Measurements from ENCODE around the gene NCOA4.
"Not testable (repeated sequence)": the region's sequence is repeated elsewhere in the genome, so short reads cannot be mapped to it uniquely, and the experiment has no call there.

The NCOA4 gene

DNA sequence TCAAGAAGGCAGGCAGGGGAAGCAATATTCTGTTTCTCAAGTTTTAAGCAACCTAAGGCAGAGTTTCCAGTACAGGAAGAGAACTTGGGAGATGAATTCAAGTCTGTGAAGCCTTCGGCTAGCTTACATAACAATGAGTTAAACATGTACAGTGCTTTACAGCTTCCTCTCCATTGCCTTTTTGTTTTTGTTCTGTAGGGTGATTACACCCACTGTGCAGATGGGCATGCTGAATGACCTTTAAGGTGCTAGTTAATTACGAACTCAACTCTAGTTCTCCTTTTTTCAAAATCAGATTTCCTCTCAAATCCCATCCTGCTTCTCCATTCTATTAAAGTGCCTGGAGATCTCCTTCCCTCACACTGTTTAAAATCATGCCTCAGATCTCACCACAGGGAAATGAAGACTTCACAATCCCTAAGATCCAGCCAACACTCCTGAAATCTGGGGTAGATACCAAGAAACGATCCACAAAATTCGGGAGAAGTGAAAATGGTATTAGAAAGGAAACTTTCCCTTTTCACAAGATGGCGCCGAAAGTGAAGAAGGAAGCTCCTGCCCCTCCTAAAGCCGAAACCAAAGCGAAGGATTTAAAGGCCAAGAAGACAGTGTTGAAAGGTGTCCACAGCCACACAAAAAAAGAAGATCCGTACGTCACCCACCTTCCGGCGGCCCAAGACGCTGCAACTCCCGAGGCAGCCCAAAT is 32.5 kb upstream of the NCOA4 start:
- no peak for DNase-seq (ENCODE audit: low spot score)
- TF ChIP-seq, protein P1, sequence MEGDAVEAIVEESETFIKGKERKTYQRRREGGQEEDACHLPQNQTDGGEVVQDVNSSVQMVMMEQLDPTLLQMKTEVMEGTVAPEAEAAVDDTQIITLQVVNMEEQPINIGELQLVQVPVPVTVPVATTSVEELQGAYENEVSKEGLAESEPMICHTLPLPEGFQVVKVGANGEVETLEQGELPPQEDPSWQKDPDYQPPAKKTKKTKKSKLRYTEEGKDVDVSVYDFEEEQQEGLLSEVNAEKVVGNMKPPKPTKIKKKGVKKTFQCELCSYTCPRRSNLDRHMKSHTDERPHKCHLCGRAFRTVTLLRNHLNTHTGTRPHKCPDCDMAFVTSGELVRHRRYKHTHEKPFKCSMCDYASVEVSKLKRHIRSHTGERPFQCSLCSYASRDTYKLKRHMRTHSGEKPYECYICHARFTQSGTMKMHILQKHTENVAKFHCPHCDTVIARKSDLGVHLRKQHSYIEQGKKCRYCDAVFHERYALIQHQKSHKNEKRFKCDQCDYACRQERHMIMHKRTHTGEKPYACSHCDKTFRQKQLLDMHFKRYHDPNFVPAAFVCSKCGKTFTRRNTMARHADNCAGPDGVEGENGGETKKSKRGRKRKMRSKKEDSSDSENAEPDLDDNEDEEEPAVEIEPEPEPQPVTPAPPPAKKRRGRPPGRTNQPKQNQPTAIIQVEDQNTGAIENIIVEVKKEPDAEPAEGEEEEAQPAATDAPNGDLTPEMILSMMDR (conservative IDR thresholded peaks at IDR 0.05; ENCODE audit: low read depth): no peak
- POLR2A ChIA-PET (ENCODE audit: low non-redundant PET): no interaction called here
- CTCF ChIA-PET: no interaction called here
- H3K27ac ChIP-seq: no peak overlapping the region

DNA sequence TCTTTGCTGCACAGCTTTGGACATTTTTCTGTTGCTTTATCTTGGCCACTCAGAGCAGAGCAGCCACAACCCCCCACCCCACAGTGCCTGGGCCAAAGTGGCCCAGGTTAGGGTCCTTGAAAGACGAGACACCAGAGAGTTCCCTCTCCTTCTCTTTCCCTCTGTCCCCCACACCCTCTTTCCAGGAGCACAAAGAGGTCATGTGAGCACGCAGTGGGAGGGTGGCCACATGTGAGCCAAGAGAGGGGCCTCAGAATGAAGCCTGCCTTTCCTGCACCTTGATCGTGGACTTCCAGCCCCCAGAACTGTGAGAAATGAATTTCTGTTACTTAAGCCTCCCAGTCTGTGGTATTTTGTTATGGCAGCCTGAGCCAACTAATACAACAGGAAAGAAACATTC is 30.3 kb upstream of the NCOA4 start:
- no peak for DNase-seq (ENCODE audit: low spot score)
- CTCF ChIA-PET: no interaction called here
- POLR2A ChIA-PET (ENCODE audit: low non-redundant PET): no interaction called here
- TF ChIP-seq, protein P1 (conservative IDR thresholded peaks at IDR 0.05; ENCODE audit: low read depth): no peak
- H3K27ac ChIP-seq: no peak overlapping the region

DNA sequence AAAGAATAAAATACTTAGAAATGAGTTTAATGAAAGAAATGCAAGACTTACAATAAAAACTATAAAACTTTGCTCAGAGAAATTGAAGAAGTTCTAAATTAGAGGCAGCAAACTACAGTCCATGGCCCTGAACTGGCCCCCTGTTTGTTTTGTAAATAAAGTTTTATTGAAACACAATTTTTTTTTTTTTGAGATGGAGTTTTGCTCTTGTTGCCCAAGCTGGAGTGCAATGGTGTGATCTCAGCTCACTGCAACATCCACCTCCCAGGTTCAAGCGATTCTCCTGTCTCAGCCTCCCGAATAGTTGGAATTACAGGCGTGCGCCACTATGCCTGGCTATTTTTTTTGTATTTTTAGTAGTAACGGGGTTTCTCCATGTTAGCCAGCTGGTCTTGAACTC is 27.5 kb upstream of the NCOA4 start:
- H3K27ac ChIP-seq; CTCF ChIA-PET; POLR2A ChIA-PET (ENCODE audit: low non-redundant PET); DNase-seq (ENCODE audit: low spot score): not testable (repeated sequence)

DNA sequence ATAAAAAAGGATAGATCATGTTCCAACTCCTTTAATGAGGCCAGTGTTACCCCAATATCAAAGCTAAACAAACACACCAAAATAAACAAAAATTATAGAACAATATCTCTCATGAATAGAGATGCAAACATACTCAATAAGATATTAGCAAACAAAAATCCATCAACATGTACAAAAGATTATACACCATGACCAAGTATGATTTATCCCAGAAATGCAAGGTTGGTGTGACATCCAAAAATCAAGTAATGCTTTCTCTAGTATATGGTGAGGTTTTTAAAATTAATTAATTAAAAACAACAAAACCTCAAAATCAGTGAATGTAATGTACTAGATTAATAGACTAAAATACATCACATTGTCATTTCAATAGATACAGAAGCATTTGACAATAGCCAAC is 26.6 kb upstream of the NCOA4 start:
- POLR2A ChIA-PET (ENCODE audit: low non-redundant PET): no interaction called here

DNA sequence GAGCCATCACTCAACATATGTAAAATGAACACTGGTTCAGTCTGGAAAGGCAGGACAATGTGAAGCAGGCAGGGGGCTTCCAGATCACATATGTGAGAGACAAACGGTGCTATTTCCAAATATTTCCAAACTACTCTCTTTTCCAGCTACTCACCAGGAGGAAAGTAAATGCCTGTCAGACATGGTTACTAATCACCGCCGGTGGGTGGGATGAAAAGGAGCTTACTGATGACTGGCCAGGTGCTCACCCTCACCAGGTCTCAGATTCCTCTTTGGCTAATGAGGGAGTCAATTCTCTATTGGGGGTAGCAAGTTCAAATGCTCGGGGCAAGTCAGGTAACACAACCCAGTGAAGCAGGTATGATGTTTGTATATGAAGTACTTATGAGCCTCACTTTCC is 25.3 kb upstream of the NCOA4 start:
- H3K27ac ChIP-seq: no peak overlapping the region
- ChIA-PET CTCF (no interaction called here), POLR2A (ENCODE audit: low non-redundant PET) (no interaction called here)

More for the DNA sequence above, 26.6 kb upstream of the NCOA4 start:
- CTCF ChIA-PET: no interaction called here
- TF ChIP-seq, protein P1 (conservative IDR thresholded peaks at IDR 0.05; ENCODE audit: low read depth): no peak
- DNase-seq (ENCODE audit: low spot score): no peak
- H3K27ac ChIP-seq: no peak overlapping the region

DNA sequence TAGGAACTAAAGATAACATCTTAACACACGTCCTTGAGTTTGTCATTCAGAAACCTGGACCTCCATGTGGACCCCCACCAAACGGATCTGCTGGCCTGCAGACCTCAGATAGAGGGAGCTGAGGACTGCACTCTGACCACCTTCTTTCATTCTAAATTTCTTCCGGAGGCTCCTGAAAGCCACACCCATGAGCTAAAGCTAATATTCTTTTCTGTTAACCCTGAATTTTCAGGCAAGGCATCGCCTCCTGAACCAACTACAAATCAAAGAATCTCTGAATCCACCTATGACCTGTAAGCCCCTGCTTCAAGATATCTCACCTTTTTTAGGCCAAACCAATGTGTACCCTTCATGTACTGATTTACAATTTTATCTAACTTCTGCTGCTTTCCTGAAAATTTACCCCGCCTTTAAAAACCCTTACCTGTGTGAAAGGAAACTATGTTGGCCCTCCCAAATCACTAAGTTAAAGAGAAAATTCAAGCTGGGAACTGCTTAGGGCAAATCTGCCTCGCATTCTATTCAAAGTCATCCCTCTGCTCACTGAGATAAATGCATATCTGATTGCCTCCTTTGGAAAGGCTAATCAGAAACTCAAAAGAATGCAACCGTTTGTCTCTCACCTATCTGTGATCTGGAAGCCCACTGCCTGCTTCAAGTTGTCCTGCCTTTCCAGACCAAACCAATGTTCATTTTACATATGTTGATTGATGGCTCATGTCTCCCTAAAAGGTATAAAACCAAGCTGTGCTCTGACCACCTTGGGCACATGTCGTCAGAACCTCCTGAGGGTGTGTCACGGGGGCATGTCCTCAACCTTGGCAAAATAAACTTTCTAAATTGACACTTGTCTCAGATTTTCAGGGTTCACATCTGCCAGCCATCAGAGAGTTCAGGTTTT is 23.4 kb upstream of the NCOA4 start:
- H3K27ac ChIP-seq: no peak overlapping the region
- POLR2A ChIA-PET (ENCODE audit: low non-redundant PET): no interaction called here
- TF ChIP-seq, protein P1 (conservative IDR thresholded peaks at IDR 0.05; ENCODE audit: low read depth): no peak
- CTCF ChIA-PET: no interaction called here
- no peak for DNase-seq (ENCODE audit: low spot score)

More for the DNA sequence above, 25.3 kb upstream of the NCOA4 start:
- TF ChIP-seq, protein P1 (conservative IDR thresholded peaks at IDR 0.05; ENCODE audit: low read depth): no peak
- no peak for DNase-seq (ENCODE audit: low spot score)
